Common myeloid progenitor, CD34-positive (primary cell): ENCODE data around the gene SDK1.
A peak's percentile ranks its signal among the peaks of the same experiment; 100 is the strongest.
"Not testable (repeated sequence)": the region's sequence is repeated elsewhere in the genome, so short reads cannot be mapped to it uniquely, and the experiment has no call there.

Experiments used
- CTCF ChIA-PET: fragments of 350-600 bp; sonication (Branson Sonifier 250); formaldehyde crosslinking; loops from one replicate; lab custom pipeline; 2021; ENCODE audit warnings: antibody characterized with exemption; lab: Charles Lee
- POLR2A ChIA-PET: fragments of 350-600 bp; sonication (Branson Sonifier 250); formaldehyde crosslinking; loops from one replicate; lab custom pipeline; 2021; ENCODE audit warnings: antibody characterized with exemption; lab: Charles Lee
- DNase-seq, 3 donors: peaks; one replicate each; pipeline versions ENCODE4 v3.0.0 to v3.0.0-alpha.2; 2013
- H3K27ac ChIP-seq, 2 experiments: 1 replicate in 1 of 2; 2 replicates in 1 of 2; pipeline ENCODE4 v1.7.0; 2013; ENCODE audit warnings: inconsistent platforms in 2 of 2, low read length in 2 of 2, mild to moderate bottlenecking in 2 of 2, low read depth in 1 of 2, moderate library complexity in 1 of 2; ENCODE audit not compliant: severe bottlenecking in 2 of 2, insufficient read depth in 1 of 2, poor library complexity in 1 of 2
- H3K27me3 ChIP-seq, 5 experiments: replicated peaks in 2 of 5; 1 replicate in 3 of 5; 2 replicates in 2 of 5; pipeline versions ENCODE4 v1.6.1 to v1.7.0; 2013; ENCODE audit warnings: low read length in 4 of 5, mild to moderate bottlenecking in 2 of 5, moderate library complexity in 2 of 5, inconsistent platforms in 1 of 5; ENCODE audit not compliant: insufficient read depth in 5 of 5, control insufficient read depth in 4 of 5
- H3K36me3 ChIP-seq, 4 experiments: 1 replicate in 2 of 4; 2 replicates in 2 of 4; pipeline versions ENCODE4 v1.6.1 to v1.7.0; 2013; ENCODE audit warnings: low read length in 3 of 4, control low read depth in 1 of 4, mild to moderate bottlenecking in 1 of 4; ENCODE audit not compliant: control insufficient read depth in 4 of 4, insufficient read depth in 4 of 4
- H3K4me1 ChIP-seq, 4 experiments: 1 replicate in 3 of 4; 2 replicates in 1 of 4; pipeline versions ENCODE4 v1.6.1 to v1.7.1; 2013; ENCODE audit warnings: low read length in 3 of 4, mild to moderate bottlenecking in 3 of 4, control low read depth in 1 of 4, inconsistent platforms in 1 of 4, moderate library complexity in 1 of 4; ENCODE audit not compliant: control insufficient read depth in 4 of 4, insufficient read depth in 4 of 4; ENCODE audit errors: control extremely low read depth in 1 of 4
- H3K4me3 ChIP-seq, 7 experiments: 1 replicate in 4 of 7; 2 replicates in 3 of 7; pipeline versions ENCODE4 v1.5.1 to v1.7.0; 2013; ENCODE audit warnings: mild to moderate bottlenecking in 7 of 7, low read length in 6 of 7, moderate library complexity in 6 of 7, inconsistent platforms in 2 of 7, low read depth in 2 of 7, control low read depth in 1 of 7; ENCODE audit not compliant: insufficient read depth in 4 of 7, control insufficient read depth in 1 of 7; ENCODE audit errors: extremely low read depth in 1 of 7
- H3K9me3 ChIP-seq, 5 experiments: 1 replicate in 4 of 5; 2 replicates in 1 of 5; pipeline versions ENCODE4 v1.6.1 to v1.7.1; 2013; ENCODE audit warnings: low read length in 4 of 5, mild to moderate bottlenecking in 2 of 5, inconsistent platforms in 1 of 5, low read depth in 1 of 5, moderate library complexity in 1 of 5; ENCODE audit not compliant: control insufficient read depth in 4 of 5, insufficient read depth in 2 of 5; ENCODE audit errors: control extremely low read depth in 1 of 5
- WGBS: methylation state at CpG from one replicate; pipeline ENCODE4 v1.1.5; 2013; ENCODE audit not compliant: insufficient coverage; 5-methylcytosine and 5-hydroxymethylcytosine counted together

Gene SDK1

GRCh38 chr7:4236873-4237272 lies 935.8 kb downstream of the SDK1 start:
- H3K27me3 ChIP-seq, CTCF ChIA-PET, H3K4me3 ChIP-seq, H3K9me3 ChIP-seq, H3K4me1 ChIP-seq, H3K36me3 ChIP-seq, H3K27ac ChIP-seq, DNase-seq, POLR2A ChIA-PET: not testable (repeated sequence)
- 84% methylated on average over 3 of the region's 5 CpGs for WGBS

GRCh38 chr7:4237296-4238235 lies 936.5 kb downstream of the SDK1 start:
- ChIA-PET CTCF (no interaction called here), POLR2A (no interaction called here)
- Histone ChIP-seq H3K36me3 (no peaks in the 10 kb centered on the region), H3K27me3 (no peaks in the 10 kb centered on the region), H3K4me1 (peaks cover 0 to 6% (median 0%) of the 10 kb centered on the region in 4 experiments), H3K4me3 (no peak overlapping the region), H3K27ac (no peak overlapping the region), H3K9me3 (no peaks in the 10 kb centered on the region)
- DNase-seq: no peak
- 98% methylated on average over 21 of the region's 25 CpGs for WGBS

- 97% methylated on average over 5 of the region's 5 CpGs for WGBS
- Histone ChIP-seq H3K27me3 (no peaks in the 10 kb centered on the region), H3K36me3 (no peaks in the 10 kb centered on the region), H3K27ac (no peak overlapping the region), H3K4me1 (peaks cover 0 to 6% (median 0%) of the 10 kb centered on the region in 4 experiments), H3K4me3 (no peak overlapping the region), H3K9me3 (peaks cover 0 to under 1% (median 0%) of the 10 kb centered on the region in 5 experiments)
- DNase-seq: no peak
- ChIA-PET CTCF (no interaction called here), POLR2A (no interaction called here)
Measured at GRCh38 chr7:4238861-4239260, 937.8 kb downstream of the SDK1 start.

- DNase-seq: no peak
- Histone ChIP-seq H3K4me1 (peaks cover 0 to 6% (median 0%) of the 10 kb centered on the region in 4 experiments), H3K9me3 (peaks cover 0 to 12% (median 4%) of the 10 kb centered on the region in 5 experiments), H3K27me3 (no peaks in the 10 kb centered on the region), H3K27ac (no peak overlapping the region), H3K4me3 (no peak overlapping the region), H3K36me3 (no peaks in the 10 kb centered on the region)
- ChIA-PET CTCF (no interaction called here), POLR2A (no interaction called here)
- WGBS: 99% methylated on average over 8 of the region's 10 CpGs
Measured at GRCh38 chr7:4240042-4240441, 939.0 kb downstream of the SDK1 start.

GRCh38 chr7:4240520-4241303 lies 939.7 kb downstream of the SDK1 start:
- POLR2A ChIA-PET: no interaction called here
- H3K36me3 ChIP-seq: no peaks in the 10 kb centered on the region
- WGBS: 89% methylated on average over 11 of the region's 19 CpGs
- H3K9me3 ChIP-seq: peaks cover 0 to 15% (median 4%) of the 10 kb centered on the region in 5 experiments
- H3K27me3 ChIP-seq: no peaks in the 10 kb centered on the region
- no peak overlapping the region for H3K4me3 ChIP-seq
- CTCF ChIA-PET: no interaction called here
- H3K4me1 ChIP-seq: peaks cover 0 to 6% (median 0%) of the 10 kb centered on the region in 4 experiments
- H3K27ac ChIP-seq: no peak overlapping the region
- peak; percentile 8 to 82 (median 67) for DNase-seq

GRCh38 chr7:4241304-4241612 lies 940.2 kb downstream of the SDK1 start:
- no peak for DNase-seq
- H3K36me3 ChIP-seq: no peaks in the 10 kb centered on the region
- H3K27ac ChIP-seq: no peak overlapping the region
- H3K4me1 ChIP-seq: peaks cover 0 to 6% (median 0%) of the 10 kb centered on the region in 4 experiments
- CTCF ChIA-PET: no interaction called here
- H3K4me3 ChIP-seq: no peak overlapping the region
- peaks cover 0 to 15% (median 4%) of the 10 kb centered on the region in 5 experiments for H3K9me3 ChIP-seq
- H3K27me3 ChIP-seq: no peaks in the 10 kb centered on the region
- POLR2A ChIA-PET: no interaction called here
- 96% methylated on average over 3 of the region's 6 CpGs for WGBS

- H3K36me3 ChIP-seq: no peaks in the 10 kb centered on the region
- WGBS: 98% methylated on average over 8 of the region's 12 CpGs
- no peak overlapping the region for H3K4me3 ChIP-seq
- no peak overlapping the region for H3K27ac ChIP-seq
- H3K4me1 ChIP-seq: peaks cover 0 to 6% (median 0%) of the 10 kb centered on the region in 4 experiments
- ChIA-PET CTCF (no interaction called here), POLR2A (no interaction called here)
- DNase-seq: no peak
- peaks cover 0 to 15% (median 4%) of the 10 kb centered on the region in 5 experiments for H3K9me3 ChIP-seq
- H3K27me3 ChIP-seq: no peaks in the 10 kb centered on the region
Measured at GRCh38 chr7:4241791-4242190, 940.7 kb downstream of the SDK1 start.
